ELF-1 (cell line): Measurements from ENCODE around the gene NCAPG2.
"Not testable (repeated sequence)": the region's sequence is repeated elsewhere in the genome, so short reads cannot be mapped to it uniquely, and the experiment has no call there.

Experiments used
- DNase-seq: peaks from one replicate; pipeline ENCODE4 v3.0.0-alpha.2; 2016; ENCODE audit warnings: low read depth, low spot score

The NCAPG2 gene

DNA sequence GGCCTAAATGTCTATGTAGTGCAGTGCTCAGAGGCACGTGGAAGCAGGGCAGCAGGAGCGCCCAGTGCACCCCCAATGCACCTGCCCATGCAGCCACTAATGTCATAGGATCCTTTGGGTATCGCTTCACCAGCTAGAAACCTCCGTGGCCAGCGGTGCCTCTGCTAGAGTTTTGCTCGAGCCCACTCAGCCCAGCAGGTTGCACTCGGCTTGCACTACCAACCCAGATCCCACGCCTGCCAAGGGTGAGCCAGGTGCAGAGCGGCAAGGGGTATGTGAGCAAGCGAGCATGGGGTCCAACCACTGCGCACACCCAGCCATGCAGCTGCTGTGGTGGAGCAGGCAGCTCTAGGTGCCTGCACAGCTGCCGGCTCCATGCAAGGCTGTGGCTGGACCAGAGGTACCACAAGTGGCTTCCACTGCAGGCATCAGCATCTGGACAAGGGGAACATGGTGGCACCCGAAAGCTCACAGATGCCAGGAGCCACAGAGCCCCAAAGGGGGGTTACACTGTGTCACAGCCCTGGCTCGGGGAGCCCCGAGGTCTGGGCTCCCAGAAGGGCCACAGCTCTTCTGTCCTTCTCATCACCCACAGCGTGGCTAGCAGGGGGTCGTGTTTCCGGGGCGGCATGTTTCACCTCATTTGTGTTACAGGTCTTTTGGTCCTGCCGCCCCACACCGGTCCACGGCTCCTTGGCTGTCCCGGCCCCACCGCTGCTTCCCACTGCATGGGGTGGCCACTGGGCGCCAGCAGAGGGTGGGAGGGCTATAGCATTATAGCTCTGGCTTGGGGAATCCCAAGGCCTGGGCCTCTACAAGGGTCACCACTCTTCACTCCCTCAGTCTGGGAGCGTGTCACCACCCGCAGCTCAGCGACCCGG lies 2.3 kb upstream of the NCAPG2 start:
- DNase-seq, result no peak

- no peak for DNase-seq
Observed at GRCh38 chr7:158706273-158706704, 1.7 kb upstream of the NCAPG2 start.

DNA sequence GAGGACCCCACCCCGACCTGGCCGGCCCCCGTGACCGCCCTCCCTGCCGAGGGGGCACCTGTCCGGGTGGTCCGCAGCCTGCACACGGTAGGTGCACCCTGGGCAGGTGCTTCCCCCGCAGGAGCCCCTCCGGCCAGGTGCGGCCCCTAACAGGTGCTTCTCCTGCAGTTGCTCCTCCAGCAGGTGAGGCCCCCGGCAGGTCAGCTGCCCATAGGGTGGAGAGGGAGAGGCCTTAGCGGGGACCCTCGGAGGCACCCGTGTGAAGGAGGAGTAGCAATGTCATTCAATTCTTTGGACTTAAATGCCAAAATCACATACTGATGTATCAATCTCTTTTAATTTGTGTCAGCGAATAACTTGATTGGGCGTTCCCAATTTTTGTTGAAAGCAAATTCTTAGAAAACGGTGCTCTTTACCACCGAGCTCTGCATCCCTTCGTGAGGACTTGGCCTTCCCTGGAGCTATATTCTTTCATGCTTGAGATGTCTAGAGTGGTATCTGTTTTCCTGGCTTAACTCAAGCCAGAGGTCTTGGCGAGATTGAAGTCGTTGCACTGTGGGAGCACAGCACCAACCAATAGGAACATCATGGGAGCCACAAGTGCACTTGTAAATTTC lies 738 bp upstream of the NCAPG2 start:
- DNase-seq, result no peak

GRCh38 chr7:158703679-158704523 lies 703 bp downstream of the NCAPG2 start:
- not testable (repeated sequence) for DNase-seq

DNA sequence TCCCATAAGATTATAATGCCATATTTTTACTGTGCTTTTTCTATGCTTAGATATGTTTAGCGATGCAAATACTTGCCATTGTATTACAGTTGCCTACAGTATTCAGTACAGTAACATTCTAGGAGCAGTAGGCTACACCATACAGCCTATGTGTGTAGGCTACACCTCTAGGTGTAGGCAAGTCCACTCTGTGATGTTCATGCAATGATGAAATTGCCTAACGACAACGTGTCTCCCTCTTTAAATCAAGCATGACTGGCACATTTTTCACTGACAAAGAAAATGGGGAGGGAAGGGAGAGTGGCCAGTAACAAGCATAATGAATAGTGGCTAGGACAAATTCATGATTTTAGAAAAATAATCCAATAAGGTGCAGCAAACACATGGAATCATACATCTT lies 1.7 kb downstream of the NCAPG2 start:
- no peak for DNase-seq

DNA sequence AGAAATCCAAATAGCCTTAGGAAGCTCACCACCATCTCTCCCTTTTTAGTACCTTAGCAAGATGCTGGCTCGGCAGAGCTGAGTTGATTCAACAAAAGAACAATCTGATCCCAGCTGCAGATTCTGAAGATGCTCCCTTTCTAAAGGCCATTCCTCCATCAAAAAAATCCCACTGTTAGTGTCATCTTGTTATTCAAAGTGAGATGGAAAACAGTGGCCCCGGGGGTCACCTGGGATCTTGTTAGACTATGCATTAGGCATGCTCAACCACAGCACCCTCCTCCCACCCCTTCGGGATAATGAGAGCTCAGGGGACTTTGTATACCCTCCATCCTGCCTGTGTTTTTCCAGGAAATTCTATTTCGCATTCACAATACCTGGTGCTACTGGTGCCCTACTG lies 2.4 kb downstream of the NCAPG2 start:
- peak; percentile 30 for DNase-seq

GRCh38 chr7:158700008-158700407 lies 4.6 kb downstream of the NCAPG2 start:
- DNase-seq, result no peak

DNA sequence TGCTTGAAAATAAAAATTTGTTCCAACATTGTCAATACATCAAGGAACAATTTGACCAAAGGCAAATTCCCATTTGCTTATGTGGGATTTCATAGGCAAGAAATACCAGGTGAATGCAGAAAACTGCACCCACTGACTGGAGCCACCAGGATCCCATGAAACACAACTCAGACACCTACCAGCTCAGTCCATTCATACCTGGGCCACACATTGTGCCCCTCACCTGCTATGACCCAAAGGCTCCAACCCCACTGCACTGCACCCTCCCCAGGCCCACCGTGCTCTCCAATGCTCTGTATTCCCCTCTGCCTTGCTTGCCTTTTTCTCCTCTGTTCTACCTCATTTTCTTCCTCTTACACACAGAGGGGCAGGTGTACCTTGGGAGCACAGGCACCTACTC lies 5.3 kb downstream of the NCAPG2 start:
- no peak for DNase-seq

DNA sequence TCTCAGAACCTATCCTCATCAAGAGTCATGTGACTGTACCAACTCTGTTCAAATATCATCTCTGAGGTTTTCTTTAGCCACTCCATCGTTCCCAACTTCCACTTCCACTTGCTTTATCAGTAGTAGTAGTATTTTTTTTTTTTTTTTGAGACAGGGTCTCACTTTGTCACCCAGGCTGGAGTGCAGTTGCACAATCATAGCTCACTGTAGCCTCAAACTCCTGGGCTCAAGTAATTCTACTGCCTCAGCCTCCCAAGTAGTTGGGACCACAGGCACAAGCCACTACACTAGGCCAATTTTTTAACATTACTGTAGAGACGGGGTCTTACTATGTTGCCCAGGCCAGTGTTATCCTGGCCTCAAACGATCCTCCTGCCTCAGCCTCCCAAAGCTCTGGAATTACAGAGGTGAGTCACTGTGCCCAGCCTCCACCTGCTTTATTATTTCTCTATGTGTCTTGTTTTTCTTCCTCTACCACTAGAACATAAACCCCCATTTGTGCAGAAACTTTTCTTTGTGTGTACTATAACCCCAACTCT lies 5.9 kb downstream of the NCAPG2 start:
- DNase-seq, result no peak

GRCh38 chr7:158697597-158697996 lies 7.0 kb downstream of the NCAPG2 start:
- DNase-seq, result not testable (repeated sequence)

DNA sequence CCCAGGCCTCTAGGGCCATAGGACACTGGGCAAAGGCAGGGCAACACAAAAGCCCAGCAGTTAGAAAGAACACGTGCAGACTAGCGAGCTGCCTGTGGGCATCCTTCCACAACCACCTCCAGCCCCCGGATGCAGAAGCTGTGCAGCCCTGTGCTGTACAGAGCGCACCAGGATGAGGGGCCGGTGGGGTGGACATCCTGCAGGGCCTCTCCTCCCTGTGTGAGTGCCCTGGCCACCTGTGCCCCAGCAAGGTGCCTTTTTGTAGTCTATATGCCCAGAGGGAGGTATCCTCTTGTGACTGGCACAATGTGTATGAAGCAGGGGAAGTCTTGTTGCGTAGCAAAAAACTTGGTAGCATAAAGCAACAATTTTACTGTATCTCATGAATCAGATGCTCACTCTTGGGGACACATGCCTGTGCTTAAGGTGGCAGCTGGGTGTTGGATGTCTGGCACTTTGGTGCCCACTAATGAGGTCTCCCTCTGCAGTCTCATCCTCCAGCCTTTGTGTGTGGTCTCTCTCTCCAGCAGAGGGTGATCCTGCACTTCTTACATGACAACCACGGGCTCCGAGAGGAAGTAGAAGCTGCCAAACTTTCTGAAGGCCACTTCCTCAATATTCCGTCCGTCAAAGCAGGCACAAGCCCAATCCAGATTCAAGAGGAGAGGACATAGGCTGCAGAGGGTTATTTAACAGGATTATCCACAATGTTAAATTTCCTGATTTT lies 8.7 kb downstream of the NCAPG2 start:
- DNase-seq, result peak; percentile 38

DNA sequence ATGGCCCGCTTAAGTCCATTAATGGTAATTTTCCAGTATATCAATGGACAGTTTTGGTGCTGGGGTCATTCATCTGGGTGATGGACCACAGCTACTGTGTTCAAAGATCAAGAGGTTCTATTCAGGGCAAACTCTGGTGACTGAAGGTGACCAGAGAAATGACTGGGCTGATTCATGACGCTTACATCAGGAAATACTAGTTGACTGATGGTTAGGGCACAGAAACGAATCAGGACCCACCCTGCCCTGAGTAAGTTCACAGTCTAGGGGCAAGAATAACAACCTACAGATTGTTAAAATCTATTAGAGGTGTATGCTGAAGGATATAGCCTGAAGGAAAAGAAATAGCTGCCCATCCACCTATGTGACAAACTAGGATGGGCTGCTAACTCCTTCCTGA lies 9.5 kb downstream of the NCAPG2 start:
- no peak for DNase-seq

GRCh38 chr7:158694650-158695049 lies 10.0 kb downstream of the NCAPG2 start:
- DNase-seq, result no peak

GRCh38 chr7:158689488-158689887 lies 15.1 kb downstream of the NCAPG2 start:
- no peak for DNase-seq

- no peak for DNase-seq
Observed at GRCh38 chr7:158687406-158687805, 17.2 kb downstream of the NCAPG2 start.

DNA sequence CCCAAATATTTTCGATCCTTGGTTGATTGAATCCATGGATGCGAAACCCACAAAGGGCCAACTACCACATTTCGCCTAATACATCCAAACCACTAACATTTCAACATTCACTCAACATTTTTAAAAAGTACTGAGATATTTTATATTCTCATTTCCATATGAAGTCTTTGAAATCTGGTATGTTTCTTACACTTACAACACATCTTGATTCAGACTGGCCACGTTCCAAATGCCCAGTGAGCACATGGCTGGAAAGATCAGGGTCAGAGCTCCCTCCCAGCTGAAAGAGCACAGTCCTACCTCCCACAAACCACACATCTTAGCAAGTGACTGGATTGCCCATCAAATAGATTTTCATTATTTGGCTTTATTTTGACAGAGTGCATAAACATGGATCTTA lies 18.9 kb downstream of the NCAPG2 start:
- DNase-seq, result no peak

GRCh38 chr7:158684329-158684728 lies 20.3 kb downstream of the NCAPG2 start:
- no peak for DNase-seq

DNA sequence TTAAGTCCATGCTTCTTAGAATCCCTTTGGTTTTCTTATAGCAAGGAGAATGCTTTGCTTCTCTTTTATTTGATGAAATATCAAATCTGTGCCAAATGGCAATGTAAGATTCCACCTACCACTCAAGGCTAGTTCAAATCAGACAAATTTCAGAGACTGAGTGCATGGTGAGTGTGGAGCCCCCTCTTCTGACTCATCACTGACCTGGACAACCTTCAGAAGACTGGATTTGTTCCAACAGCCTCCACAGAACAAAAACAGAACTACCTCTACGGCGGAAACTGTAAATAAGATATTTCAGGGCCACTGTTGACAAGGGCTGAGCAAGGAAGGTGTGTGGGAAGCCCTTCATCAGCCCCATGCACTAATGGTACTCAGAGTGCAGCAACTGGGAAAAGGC lies 21.1 kb downstream of the NCAPG2 start:
- DNase-seq, result no peak

- DNase-seq, result no peak
Observed at GRCh38 chr7:158682456-158682855, 22.1 kb downstream of the NCAPG2 start.

DNA sequence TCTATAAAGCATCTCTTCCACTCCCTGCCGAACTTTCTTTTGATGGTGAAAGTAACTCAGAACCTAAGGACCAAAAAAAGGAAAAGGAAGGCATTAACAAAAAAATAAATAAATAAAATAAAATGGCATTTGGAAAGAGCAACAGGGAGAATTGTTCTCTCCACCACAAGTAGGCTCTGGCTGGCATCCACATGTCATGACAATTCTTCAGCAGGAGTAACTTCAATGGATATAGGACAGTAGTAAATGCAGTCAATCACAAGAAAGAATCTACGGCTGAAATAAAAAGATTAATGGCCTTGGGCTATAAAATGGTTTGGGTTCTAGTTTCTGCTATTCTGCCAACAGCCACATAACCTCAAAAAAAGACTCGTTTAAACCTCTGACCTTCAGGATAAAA lies 23.9 kb downstream of the NCAPG2 start:
- DNase-seq, result no peak

- no peak for DNase-seq
Observed at GRCh38 chr7:158676906-158677305, 27.7 kb downstream of the NCAPG2 start.
